ENCODE measurements around the gene MAG. TPM values are rescaled to one million over a fixed set of nuclear protein-coding genes. Genes with fewer than 3 reads are reported as not detected.
A peak's percentile ranks its signal among the peaks of the same experiment; 100 is the strongest.

Gene MAG
- total RNA-seq, 4 donors from 2014 or later = 0.65 to 2.4 (median 1.2) TPM; not detected in 1

- Histone ChIP-seq H3K4me3 (no peak overlapping the region), H3K36me3 (no peaks in the 10 kb centered on the region), H3K27me3 (peaks cover 0 to 36% (median 0%) of the 10 kb centered on the region in 4 donors), H3K4me1 (no peaks in the 10 kb centered on the region), H3K27ac (replicated peaks in 1 of 4) (no peak overlapping the region), H3K9me3 (no peaks in the 10 kb centered on the region)
- no peak for TF ChIP-seq EP300 (IDR thresholded peaks at IDR 0.05)
- TF ChIP-seq POLR2A (IDR thresholded peaks at IDR 0.05; ENCODE audit: low read depth) = no peak
- no peak for TF ChIP-seq POLR2AphosphoS5 (IDR thresholded peaks at IDR 0.05)
- no peak for TF ChIP-seq CTCF (IDR thresholded peaks at IDR 0.05)
- WGBS = 85% methylated on average over 11 of the region's 14 CpGs
- intact Hi-C loops (cut with DNase I) = no loop called here
- DNase-seq (ENCODE audit: extremely low spot score) = no peak
These were observed 49.7 kb downstream of the MAG start for GRCh38 chr19:35341565-35342225.

GRCh38 chr19:35342430-35342829 is 50.5 kb downstream of the MAG start:
- Histone ChIP-seq H3K4me3 (no peak overlapping the region), H3K27me3 (peaks cover 0 to 36% (median 0%) of the 10 kb centered on the region in 4 donors), H3K4me1 (no peaks in the 10 kb centered on the region), H3K36me3 (no peaks in the 10 kb centered on the region), H3K27ac (replicated peaks in 1 of 4) (no peak overlapping the region), H3K9me3 (no peaks in the 10 kb centered on the region)
- no peak for DNase-seq (ENCODE audit: extremely low spot score)
- intact Hi-C loops (cut with DNase I) = no loop called here
- TF ChIP-seq POLR2A (IDR thresholded peaks at IDR 0.05; ENCODE audit: low read depth) (no peak), POLR2AphosphoS5 (IDR thresholded peaks at IDR 0.05) (no peak), CTCF (IDR thresholded peaks at IDR 0.05) (no peak), EP300 (IDR thresholded peaks at IDR 0.05) (no peak)
- 72% methylated on average over 5 of the region's 5 CpGs for WGBS

- peak; percentile 34 for DNase-seq (ENCODE audit: extremely low spot score)
- WGBS = 82% methylated on average over 15 of the region's 17 CpGs
- no peak for TF ChIP-seq POLR2A (IDR thresholded peaks at IDR 0.05; ENCODE audit: low read depth)
- no peak for TF ChIP-seq CTCF (IDR thresholded peaks at IDR 0.05)
- TF ChIP-seq POLR2AphosphoS5 (IDR thresholded peaks at IDR 0.05) = no peak
- TF ChIP-seq EP300 (IDR thresholded peaks at IDR 0.05) = no peak
- Histone ChIP-seq H3K4me1 (no peaks in the 10 kb centered on the region), H3K27ac (replicated peaks in 1 of 4) (no peak overlapping the region), H3K9me3 (no peaks in the 10 kb centered on the region), H3K4me3 (no peak overlapping the region), H3K27me3 (peaks cover 0 to 32% (median 0%) of the 10 kb centered on the region in 4 donors), H3K36me3 (no peaks in the 10 kb centered on the region)
- intact Hi-C loops (cut with DNase I) = no loop called here
These were observed 52.6 kb downstream of the MAG start for GRCh38 chr19:35344511-35345031.

- Histone ChIP-seq H3K27ac (replicated peaks in 1 of 4) (no peak overlapping the region), H3K27me3 (peaks cover 0 to 37% (median 0%) of the 10 kb centered on the region in 4 donors), H3K4me1 (no peaks in the 10 kb centered on the region), H3K36me3 (no peaks in the 10 kb centered on the region), H3K4me3 (no peak overlapping the region), H3K9me3 (no peaks in the 10 kb centered on the region)
- WGBS = 79% methylated on average over 11 of the region's 11 CpGs
- TF ChIP-seq CTCF (IDR thresholded peaks at IDR 0.05) (no peak), POLR2A (IDR thresholded peaks at IDR 0.05; ENCODE audit: low read depth) (no peak), EP300 (IDR thresholded peaks at IDR 0.05) (no peak), POLR2AphosphoS5 (IDR thresholded peaks at IDR 0.05) (no peak)
- peak; percentile 90 for DNase-seq (ENCODE audit: extremely low spot score)
- intact Hi-C loops (cut with DNase I) = no loop called here
These were observed 53.7 kb downstream of the MAG start for GRCh38 chr19:35345671-35346111.

Data from esophagus muscularis mucosa (tissue), 4 donors.